OCI-LY7 (cell line): ENCODE measurements around the gene HLA-DMA. TPM values are rescaled to one million over a fixed set of nuclear protein-coding genes. Genes with fewer than 3 reads are reported as not detected.

ENCODE experiments used
- BruUV-seq: library from RNA; stranded (reverse); fragments of 400-500 nt; replicated peaks from 2 replicates; lab custom pipeline; 2021; lab: Mats Ljungman, UMichigan
- CTCF ChIA-PET: fragments of 300-600 bp; sonication (Branson Sonifier 250); formaldehyde crosslinking; loops from one replicate; lab custom pipeline; 2022; ENCODE audit warnings: antibody characterized with exemption; ENCODE audit not compliant: unreplicated experiment; lab: Charles Lee
- POLR2A ChIA-PET: fragments of 300-600 bp; sonication (Branson Sonifier 250); formaldehyde crosslinking; loops from one replicate; lab custom pipeline; 2022; ENCODE audit warnings: antibody characterized with exemption; lab: Charles Lee
- DNase-seq: peaks from one replicate; pipeline ENCODE4 v3.0.0-alpha.2; 2015; ENCODE audit warnings: low spot score
- H2AFZ ChIP-seq: fragments of 200-600 bp; sonication (generic), shearing (Covaris generic); 2 replicates; pipeline ENCODE4 v1.6.1; 2014; ENCODE audit warnings: mild to moderate bottlenecking, antibody characterized with exemption, low read length, moderate library complexity
- H3K27ac ChIP-seq: fragments of 200-600 bp; sonication (generic); 2 replicates; pipeline ENCODE4 v1.5.1; 2014; ENCODE audit warnings: mixed run types, low read depth, mild to moderate bottlenecking, moderate library complexity, low read length, inconsistent platforms; ENCODE audit not compliant: poor library complexity, severe bottlenecking
- H3K36me3 ChIP-seq: fragments of 200-600 bp; sonication (generic); 2 replicates; pipeline ENCODE4 v1.6.1; 2014; ENCODE audit warnings: mild to moderate bottlenecking, antibody characterized with exemption, low read length, moderate library complexity, mixed read lengths; ENCODE audit not compliant: insufficient read depth
- H3K4me1 ChIP-seq: fragments of 200-600 bp; sonication (generic); 2 replicates; pipeline ENCODE4 v1.5.1; 2014; ENCODE audit warnings: mild to moderate bottlenecking, low read length; ENCODE audit not compliant: insufficient read depth, poor library complexity, severe bottlenecking
- H3K4me2 ChIP-seq: fragments of 200-600 bp; sonication (generic); 2 replicates; pipeline ENCODE4 v1.6.1; 2014; ENCODE audit warnings: mild to moderate bottlenecking, low read length
- H3K4me3 ChIP-seq: fragments of 200-600 bp; sonication (generic); 2 replicates; pipeline ENCODE4 v1.5.1; 2014; ENCODE audit warnings: mild to moderate bottlenecking, low read depth, low read length; ENCODE audit not compliant: poor library complexity, severe bottlenecking
- H3K79me2 ChIP-seq: fragments of 200-600 bp; sonication (generic); 2 replicates; pipeline ENCODE4 v1.6.1; 2016; ENCODE audit warnings: low read depth, mild to moderate bottlenecking, low read length, moderate library complexity, mixed read lengths; ENCODE audit not compliant: insufficient read depth
- H3K9me2 ChIP-seq: fragments of 200-600 bp; sonication (generic); 2 replicates; pipeline ENCODE4 v1.6.1; 2016; ENCODE audit warnings: mild to moderate bottlenecking, low read length, mixed read lengths; ENCODE audit not compliant: insufficient read depth
- H3K9me3 ChIP-seq: fragments of 200-600 bp; sonication (generic); 2 replicates; pipeline ENCODE4 v1.6.1; 2014; ENCODE audit warnings: mild to moderate bottlenecking, mixed run types, low read length, mixed read lengths
- H4K20me1 ChIP-seq: fragments of 200-600 bp; sonication (generic); 2 replicates; pipeline ENCODE4 v1.6.1; 2014; ENCODE audit warnings: mild to moderate bottlenecking, antibody characterized with exemption, low read length, moderate library complexity, mixed read lengths; ENCODE audit not compliant: insufficient read depth
- EZH2phosphoT487 ChIP-seq: fragments of 200-600 bp; sonication (generic); IDR thresholded peaks from 2 replicates; pipeline ENCODE4 v1.6.1; 2018; ENCODE audit warnings: low read depth, borderline replicate concordance, mild to moderate bottlenecking, mixed run types, antibody characterized with exemption, low read length, moderate library complexity, mixed read lengths
- intact Hi-C: fragments of 100-400 bp; cut with micrococcal nuclease; formaldehyde crosslinking; loops from one replicate; pipeline ENCODE4 v1.10.0; 2022; ENCODE audit not compliant: unreplicated experiment
- total RNA-seq, 2 experiments: library from RNA; depleted of rRNA in 1 of 2; stranded (reverse); fragments of >200 nt in 1 of 2; shearing (Covaris generic) in 1 of 2; gene quantifications; 2 replicates each; pipeline ENCODE4 v1.2.3, GENCODE V29; 2014 to 2022
- TF ChIP-seq, protein P1 (sequence below): fragments of 200-600 bp; sonication (generic); conservative IDR thresholded peaks from 2 replicates; pipeline ENCODE4 v1.5.1; 2014; ENCODE audit warnings: mild to moderate bottlenecking, antibody characterized with exemption, low read length, moderate library complexity, mixed read lengths

The HLA-DMA gene
- total RNA-seq, 2 experiments from 2014 or later: 140 to 207 TPM

DNA sequence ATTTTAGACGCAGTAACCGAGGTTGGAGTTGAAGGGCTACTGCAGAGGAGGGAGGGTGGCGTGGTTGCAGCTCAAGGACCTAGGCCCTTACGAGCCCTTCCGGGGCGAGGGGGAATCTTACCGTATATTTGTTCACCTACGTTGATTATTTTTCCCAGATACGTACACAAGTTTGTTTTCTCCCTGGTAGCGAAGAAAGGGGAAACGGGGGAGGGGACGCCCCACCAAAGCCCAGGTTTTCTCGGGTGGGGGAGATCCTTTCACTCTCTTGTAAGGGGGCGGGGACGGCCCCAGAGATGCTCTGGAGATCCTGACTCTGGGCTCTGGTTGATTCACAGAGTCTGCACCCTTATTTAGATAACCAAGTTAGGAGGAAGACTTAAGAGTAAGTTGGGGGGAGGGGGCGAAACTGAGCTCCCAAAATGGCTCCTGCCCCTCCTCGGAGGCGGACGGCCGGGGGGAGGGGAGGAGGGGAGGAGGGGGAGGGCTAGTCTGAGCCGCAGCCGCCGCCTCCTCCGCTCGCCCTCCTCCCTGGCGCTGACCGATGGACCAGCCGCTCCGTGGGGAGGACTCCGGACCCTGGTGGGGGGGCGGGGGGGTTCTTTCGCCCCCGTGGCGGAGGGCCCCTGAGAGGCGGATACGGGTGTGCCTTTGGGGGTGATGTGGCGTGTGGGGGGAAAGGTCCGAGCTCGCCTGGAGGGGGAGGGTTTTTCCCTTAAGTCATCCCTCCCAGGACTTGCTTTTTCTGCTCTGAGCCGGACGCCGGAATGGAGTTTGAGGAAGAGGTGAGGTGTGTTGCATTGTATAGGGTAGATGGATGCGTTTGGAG is 17.7 kb upstream of the HLA-DMA start:
- ChIA-PET CTCF (interaction anchor here (0.6 to 2.4 kb wide), 7 partner anchors 9 to 37 kb away, joined by 3 to 23 read pairs (median 4); partner anchors contain the start of gene HLA-DMA), POLR2A (interaction anchor here (0.8 to 7.8 kb wide), 16 partner anchors 10 to 1138 kb away, joined by 3 to 203 read pairs (median 10); partner anchors contain the start of genes HLA-DMA and HLA-DMB)
- Histone ChIP-seq H3K9me2 (no peaks in the 10 kb centered on the region), H3K27ac (peak overlapping the region; percentile 99), H3K4me1 (peaks cover 27% of the 10 kb centered on the region), H3K4me3 (peak overlapping the region; percentile 93), H4K20me1 (peaks cover 34% of the 10 kb centered on the region), H3K36me3 (peaks cover 52% of the 10 kb centered on the region), H3K79me2 (peaks cover 80% of the 10 kb centered on the region), H2AFZ (no peak overlapping the region), H3K9me3 (no peaks in the 10 kb centered on the region), H3K4me2 (peak overlapping the region; percentile 98)
- no TSS peak for BruUV-seq
- intact Hi-C loops: loop anchor here (5.0 kb wide), 1 partner anchor 128 kb away; the partner anchor contains the start of gene PSMB8
- peak; percentile 87 for DNase-seq
- no peak for TF ChIP-seq EZH2phosphoT487
- TF ChIP-seq, protein P1, sequence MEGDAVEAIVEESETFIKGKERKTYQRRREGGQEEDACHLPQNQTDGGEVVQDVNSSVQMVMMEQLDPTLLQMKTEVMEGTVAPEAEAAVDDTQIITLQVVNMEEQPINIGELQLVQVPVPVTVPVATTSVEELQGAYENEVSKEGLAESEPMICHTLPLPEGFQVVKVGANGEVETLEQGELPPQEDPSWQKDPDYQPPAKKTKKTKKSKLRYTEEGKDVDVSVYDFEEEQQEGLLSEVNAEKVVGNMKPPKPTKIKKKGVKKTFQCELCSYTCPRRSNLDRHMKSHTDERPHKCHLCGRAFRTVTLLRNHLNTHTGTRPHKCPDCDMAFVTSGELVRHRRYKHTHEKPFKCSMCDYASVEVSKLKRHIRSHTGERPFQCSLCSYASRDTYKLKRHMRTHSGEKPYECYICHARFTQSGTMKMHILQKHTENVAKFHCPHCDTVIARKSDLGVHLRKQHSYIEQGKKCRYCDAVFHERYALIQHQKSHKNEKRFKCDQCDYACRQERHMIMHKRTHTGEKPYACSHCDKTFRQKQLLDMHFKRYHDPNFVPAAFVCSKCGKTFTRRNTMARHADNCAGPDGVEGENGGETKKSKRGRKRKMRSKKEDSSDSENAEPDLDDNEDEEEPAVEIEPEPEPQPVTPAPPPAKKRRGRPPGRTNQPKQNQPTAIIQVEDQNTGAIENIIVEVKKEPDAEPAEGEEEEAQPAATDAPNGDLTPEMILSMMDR: no peak

DNA sequence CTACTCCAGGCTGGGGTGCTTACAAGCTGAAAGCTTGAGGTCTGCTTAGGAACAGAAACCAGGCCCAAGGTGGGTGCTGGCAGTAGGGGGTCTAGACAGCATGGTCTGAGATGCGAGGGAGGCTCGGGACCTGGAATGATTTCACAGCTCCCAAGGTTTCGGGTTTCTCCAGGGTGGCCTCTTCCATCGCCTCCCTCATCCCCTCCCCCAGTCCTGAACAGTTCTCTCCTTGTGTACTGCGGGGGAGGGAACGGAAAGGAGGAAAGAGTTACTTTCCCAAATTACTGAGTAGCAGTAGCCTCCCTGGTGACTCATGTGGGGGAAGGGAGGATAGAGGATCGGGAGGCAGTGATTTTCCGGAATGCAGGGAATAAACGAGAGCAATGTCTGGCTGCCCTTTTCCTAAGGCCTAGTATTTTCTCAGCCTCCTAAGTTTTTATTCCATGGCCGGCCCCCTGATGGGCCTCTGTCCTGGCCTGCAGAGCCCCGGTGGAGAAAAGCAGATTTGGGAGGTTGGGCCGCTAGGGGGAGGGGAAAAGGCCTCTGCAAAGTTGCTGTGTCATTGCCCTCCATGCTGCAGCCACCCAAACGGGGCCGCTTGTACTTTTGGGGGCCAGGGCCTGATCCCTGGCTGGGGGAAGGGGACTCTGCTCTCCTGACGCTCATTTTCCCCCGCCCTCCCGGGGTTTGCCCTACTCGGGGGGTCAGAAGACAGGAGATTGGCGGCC is 17.0 kb upstream of the HLA-DMA start:
- no TSS peak for BruUV-seq

More for the DNA sequence above, 17.0 kb upstream of the HLA-DMA start:
- Histone ChIP-seq H3K9me2 (no peaks in the 10 kb centered on the region), H3K4me1 (peaks cover 20% of the 10 kb centered on the region), H4K20me1 (peaks cover 27% of the 10 kb centered on the region), H3K79me2 (peaks cover 74% of the 10 kb centered on the region), H3K4me3 (peak overlapping the region; percentile 93), H3K36me3 (peaks cover 44% of the 10 kb centered on the region), H2AFZ (no peak overlapping the region), H3K9me3 (no peaks in the 10 kb centered on the region), H3K4me2 (peak overlapping the region; percentile 98), H3K27ac (peak overlapping the region; percentile 99)
- intact Hi-C loops: loop anchor here (5.0 kb wide), 1 partner anchor 128 kb away; the partner anchor contains the start of gene PSMB8
- CTCF ChIA-PET: interaction anchor here (0.6 to 2.4 kb wide), 5 partner anchors 10 to 36 kb away, joined by 3 to 12 read pairs (median 4); no protein-coding TSS in a partner anchor
- TF ChIP-seq, protein P1: no peak
- TF ChIP-seq EZH2phosphoT487: no peak
- POLR2A ChIA-PET: interaction anchor here (0.6 to 7.8 kb wide), 11 partner anchors 11 to 268 kb away, joined by 3 to 203 read pairs (median 7); partner anchors contain the start of genes HLA-DMA and HLA-DMB
- DNase-seq: peak; percentile 87
